ENCODE data around the gene NUDT16L1.

Gene NUDT16L1

DNA sequence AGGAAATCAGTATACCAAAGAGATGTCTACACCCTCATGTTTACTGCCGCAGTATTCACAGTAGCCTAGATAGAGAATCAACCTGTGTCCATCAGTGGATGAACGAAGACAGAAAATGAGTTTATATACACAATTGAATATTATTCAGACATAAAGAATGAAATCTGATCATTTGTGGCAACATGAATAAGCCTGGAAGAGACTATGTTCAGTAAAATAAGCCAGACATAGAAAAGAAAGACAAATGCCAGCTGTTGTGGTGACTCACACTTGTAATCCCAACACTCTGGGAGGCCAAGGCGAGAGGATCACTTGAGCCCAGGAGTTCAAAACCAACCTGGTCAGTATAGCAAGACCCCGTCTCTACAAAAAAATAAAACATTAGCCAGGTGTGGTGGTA, 16.1 kb downstream of the NUDT16L1 start:
- TF ChIP-seq, protein P1, sequence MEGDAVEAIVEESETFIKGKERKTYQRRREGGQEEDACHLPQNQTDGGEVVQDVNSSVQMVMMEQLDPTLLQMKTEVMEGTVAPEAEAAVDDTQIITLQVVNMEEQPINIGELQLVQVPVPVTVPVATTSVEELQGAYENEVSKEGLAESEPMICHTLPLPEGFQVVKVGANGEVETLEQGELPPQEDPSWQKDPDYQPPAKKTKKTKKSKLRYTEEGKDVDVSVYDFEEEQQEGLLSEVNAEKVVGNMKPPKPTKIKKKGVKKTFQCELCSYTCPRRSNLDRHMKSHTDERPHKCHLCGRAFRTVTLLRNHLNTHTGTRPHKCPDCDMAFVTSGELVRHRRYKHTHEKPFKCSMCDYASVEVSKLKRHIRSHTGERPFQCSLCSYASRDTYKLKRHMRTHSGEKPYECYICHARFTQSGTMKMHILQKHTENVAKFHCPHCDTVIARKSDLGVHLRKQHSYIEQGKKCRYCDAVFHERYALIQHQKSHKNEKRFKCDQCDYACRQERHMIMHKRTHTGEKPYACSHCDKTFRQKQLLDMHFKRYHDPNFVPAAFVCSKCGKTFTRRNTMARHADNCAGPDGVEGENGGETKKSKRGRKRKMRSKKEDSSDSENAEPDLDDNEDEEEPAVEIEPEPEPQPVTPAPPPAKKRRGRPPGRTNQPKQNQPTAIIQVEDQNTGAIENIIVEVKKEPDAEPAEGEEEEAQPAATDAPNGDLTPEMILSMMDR (IDR thresholded peaks at IDR 0.05; ENCODE audit: low read depth, low read length): no peak
- DNase-seq (ENCODE audit: extremely low read depth, low read depth): no peak

DNA sequence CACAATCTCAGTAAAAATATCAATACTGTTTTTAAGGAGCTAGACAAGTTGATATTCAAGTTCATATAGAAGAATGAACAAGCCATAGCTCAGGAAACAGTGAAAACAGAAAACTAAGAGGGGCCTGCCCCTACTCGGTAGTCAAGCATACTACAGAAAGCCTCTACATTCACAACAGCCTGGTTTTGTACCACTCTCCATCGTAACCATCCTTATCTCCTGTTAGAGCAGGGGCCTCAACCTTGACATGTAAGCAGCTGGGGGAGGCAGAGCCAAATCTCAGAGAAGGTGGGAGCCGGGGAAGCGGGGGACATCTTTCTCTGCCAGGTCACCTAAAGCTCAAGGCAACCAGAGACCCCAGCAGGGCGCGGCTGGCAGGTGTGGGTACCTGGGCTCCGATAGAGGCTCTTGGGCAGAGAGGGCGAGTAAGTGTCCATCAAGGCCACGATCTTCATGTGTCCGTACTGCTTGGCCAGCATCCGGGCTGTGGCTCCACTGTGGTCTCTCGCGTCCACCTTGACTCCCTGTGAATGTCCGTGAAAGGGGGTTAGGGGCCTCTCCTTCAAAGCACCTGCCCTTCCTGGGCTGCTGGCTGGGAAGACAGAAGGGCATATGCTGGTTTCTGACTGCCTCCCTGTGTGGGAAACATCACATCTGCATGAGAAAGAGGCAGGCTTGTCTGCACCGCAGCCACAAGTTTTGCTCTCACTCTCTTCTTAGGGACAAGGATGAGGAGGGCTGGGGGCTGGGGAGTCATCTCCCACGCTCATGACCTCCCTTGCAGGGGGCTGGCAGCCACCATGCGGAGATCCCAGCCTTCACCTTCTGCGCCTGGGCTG, 20.5 kb downstream of the NUDT16L1 start:
- TF ChIP-seq, protein P1 (IDR thresholded peaks at IDR 0.05; ENCODE audit: low read depth, low read length): no peak
- DNase-seq (ENCODE audit: extremely low read depth, low read depth): no peak

DNA sequence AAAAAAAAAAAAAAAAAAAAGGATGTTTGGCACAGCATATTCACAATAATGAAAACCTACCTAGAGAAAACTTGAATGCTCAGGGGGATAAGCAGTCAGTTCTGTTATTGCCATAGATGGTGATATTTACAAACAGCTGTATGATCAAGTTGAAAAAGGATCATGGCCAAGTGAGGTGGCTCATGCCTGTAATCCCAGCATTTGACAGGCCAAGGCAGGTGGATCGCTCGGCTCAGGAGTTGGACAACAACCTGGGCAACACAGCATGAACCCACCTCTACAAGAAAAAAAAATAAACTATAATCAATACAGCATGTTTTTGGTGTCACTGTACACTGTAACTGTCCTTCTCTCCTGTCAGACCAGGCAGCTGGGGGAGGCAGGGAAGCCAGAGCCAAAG, 21.6 kb downstream of the NUDT16L1 start:
- TF ChIP-seq, protein P1 (IDR thresholded peaks at IDR 0.05; ENCODE audit: low read depth, low read length): no peak
- DNase-seq (ENCODE audit: extremely low read depth, low read depth): no peak

DNA sequence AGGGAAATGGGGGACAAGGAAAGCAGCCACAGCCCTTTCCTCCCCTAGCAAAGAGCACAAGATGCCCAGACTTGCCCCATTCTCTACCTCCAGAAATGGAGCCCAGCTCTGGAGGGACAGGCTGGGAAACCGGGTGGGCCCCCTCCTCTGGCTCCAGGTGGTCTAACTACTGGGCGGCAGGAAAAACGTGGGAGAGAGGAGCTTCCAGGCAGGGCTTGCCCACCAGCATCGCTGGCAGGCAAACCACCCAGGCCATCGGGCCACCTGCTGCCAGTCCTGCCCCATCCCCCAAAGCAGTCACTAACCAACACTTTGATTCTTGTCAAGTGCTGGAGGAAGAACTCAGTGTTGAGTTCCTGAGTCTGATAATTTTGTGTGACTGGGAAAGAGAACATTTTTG, 25.1 kb downstream of the NUDT16L1 start:
- TF ChIP-seq, protein P1 (IDR thresholded peaks at IDR 0.05; ENCODE audit: low read depth, low read length): no peak
- DNase-seq (ENCODE audit: extremely low read depth, low read depth): no peak

DNA sequence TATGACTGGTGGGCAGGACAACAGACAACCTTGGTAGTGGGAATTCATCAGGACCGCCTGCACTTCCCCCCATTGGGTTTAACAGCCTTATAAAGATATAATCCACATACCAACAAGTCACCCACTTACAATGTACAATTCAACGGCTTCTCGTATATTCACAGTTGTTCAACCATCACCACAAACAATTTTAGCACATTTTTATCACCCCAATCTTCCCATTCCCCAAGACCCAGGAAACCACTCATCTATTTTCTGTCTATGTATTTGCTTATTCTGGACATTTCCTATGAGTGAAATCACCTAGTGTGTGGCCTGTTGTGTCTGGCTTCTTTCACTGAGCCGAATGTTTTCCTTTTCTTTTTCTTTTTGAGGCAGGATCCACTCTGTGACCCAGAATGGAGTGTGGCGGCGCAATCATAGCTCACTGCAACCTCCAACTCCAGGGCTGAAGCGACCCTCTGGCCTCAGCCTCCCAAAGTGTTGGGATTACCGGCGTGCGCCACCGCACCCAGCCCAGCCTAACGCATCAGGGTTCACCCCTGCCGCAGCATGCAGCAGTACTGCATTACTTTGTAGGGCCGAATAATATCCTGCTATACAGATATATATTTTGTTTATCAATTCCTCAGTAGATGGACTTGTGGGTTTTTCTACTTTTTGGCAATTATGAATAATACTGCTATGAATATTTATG, 29.9 kb downstream of the NUDT16L1 start:
- TF ChIP-seq, protein P1 (IDR thresholded peaks at IDR 0.05; ENCODE audit: low read depth, low read length): no peak
- no peak for DNase-seq (ENCODE audit: extremely low read depth, low read depth)

DNA sequence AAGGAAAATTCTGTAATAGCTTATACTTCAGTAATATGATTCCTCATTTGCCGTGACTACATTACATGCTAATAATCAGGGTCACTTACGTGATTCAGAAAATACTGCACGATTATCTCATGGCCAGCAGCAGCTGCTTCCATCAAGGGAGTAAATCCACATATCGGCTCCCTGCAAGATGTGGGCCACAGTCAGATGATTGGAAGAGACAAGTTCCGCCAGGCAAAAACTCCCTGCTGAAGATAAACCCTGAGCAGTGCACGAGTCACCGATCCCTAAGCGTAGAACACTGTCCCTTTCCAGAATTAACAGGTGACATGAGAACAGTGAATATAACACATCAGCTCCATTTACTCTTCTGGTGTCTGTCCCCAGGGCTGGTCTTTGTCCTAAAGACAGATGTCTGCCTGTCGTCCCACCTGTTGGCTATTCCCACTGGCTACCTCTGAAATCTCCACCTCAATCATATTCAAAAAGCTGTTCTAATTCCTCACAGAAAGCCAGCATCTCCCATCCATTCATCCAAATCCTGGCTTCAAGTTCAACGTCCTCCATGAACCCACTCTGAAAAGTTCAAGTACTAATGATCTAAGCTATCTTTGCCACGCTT, 31.4 kb downstream of the NUDT16L1 start:
- TF ChIP-seq, protein P1 (IDR thresholded peaks at IDR 0.05; ENCODE audit: low read depth, low read length): no peak
- no peak for DNase-seq (ENCODE audit: extremely low read depth, low read depth)

DNA sequence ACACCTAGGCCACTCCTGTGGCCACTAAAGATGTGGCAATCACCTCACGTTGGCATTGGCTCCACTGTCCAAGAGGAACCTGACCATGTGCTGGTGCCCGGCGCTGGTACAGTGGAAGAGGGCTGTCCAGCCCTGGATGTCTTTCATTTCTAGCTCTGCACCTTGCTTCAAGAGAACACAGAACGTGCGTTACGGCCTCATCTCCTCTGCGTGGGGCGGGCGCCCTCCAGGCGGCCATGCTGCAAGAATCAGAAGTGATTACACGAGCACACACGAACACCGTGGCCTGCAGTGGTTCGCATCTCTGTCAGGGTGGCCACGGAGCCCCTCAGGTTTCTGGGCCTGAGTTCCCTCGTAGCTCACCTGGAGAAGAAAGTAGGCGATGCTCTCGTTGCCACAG, 33.3 kb downstream of the NUDT16L1 start:
- TF ChIP-seq, protein P1 (IDR thresholded peaks at IDR 0.05; ENCODE audit: low read depth, low read length): no peak
- DNase-seq (ENCODE audit: extremely low read depth, low read depth): no peak

All from AG09319 (cell line).